Choroid plexus epithelial cell (primary cell): Measurements from ENCODE around the gene CDK5R2.

ENCODE experiments used
- DNase-seq: peaks from one replicate; pipeline ENCODE4 v3.0.0-alpha.2; 2010; ENCODE audit warnings: low read depth
- H3K4me3 ChIP-seq: 2 replicates; pipeline ENCODE4 v1.5.1; 2011; ENCODE audit warnings: low read depth, mild to moderate bottlenecking, control low read depth, low read length, moderate library complexity
- TF ChIP-seq, protein P1 (sequence below): conservative IDR thresholded peaks from 2 replicates; pipeline ENCODE4 v1.5.1; 2011; ENCODE audit warnings: low read depth, mild to moderate bottlenecking, control low read depth, inconsistent platforms, low read length, moderate library complexity

The CDK5R2 gene

DNA sequence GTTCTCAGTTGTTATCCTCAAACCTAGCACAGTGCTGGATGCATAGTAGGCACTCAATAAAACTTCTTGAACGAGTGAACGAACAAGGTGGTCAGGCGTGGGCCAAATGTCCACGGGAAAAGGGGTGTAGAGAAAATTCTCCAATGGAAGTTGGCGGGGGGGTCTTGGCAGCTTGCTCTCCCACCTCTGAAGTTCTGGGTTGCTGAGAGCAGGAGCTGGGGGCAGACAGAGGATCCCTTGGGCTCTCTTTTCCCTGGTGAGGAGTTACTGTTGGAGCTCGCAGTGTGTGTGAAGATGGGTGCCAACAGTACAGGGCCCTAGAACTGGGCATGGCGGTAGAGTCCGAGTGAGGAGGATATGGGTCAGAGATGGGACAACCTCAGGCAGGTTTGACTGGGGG, 36.1 kb downstream of the CDK5R2 start:
- no peak for DNase-seq
- no peak overlapping the region for H3K4me3 ChIP-seq
- TF ChIP-seq, protein P1, sequence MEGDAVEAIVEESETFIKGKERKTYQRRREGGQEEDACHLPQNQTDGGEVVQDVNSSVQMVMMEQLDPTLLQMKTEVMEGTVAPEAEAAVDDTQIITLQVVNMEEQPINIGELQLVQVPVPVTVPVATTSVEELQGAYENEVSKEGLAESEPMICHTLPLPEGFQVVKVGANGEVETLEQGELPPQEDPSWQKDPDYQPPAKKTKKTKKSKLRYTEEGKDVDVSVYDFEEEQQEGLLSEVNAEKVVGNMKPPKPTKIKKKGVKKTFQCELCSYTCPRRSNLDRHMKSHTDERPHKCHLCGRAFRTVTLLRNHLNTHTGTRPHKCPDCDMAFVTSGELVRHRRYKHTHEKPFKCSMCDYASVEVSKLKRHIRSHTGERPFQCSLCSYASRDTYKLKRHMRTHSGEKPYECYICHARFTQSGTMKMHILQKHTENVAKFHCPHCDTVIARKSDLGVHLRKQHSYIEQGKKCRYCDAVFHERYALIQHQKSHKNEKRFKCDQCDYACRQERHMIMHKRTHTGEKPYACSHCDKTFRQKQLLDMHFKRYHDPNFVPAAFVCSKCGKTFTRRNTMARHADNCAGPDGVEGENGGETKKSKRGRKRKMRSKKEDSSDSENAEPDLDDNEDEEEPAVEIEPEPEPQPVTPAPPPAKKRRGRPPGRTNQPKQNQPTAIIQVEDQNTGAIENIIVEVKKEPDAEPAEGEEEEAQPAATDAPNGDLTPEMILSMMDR: no peak

DNA sequence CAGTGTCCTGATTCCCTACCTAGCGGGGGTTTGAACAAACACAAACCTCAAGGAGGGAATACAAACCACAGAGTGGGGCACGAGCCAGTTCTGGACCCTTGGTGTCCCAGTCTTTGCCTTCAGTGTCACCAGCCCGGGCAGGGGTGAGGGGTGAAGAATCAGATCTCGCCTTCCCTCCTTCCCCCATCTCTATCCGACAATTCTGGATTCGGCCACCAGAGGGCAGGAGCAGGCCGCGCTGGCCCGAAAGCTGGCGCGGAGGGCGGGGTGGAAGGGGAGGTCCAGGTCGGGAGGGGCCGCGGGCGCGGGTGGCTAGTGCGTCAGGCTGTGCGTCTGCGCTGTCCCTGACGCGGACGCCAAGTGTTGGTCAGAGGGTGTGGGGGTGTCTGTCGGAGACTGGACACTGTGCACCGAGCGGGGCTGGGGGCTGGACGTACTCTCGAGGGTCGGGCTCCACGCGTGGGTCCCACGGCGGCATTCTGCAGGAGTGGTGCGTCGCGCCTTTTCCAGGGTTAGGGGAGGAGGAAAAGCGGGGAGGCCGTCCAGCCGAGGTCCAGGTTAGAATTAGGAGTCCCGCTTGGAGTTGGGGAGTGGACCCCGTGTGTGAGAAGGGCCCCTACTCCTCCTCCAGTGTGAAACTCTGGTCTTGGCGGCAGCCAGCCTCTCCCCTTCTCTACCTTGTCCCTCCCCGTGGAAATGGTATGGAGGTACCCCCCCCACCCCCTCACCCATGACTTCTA, 36.7 kb downstream of the CDK5R2 start:
- peak overlapping the region; percentile 30 for H3K4me3 ChIP-seq
- TF ChIP-seq, protein P1: peak; percentile 78
- DNase-seq: peak; percentile 65

DNA sequence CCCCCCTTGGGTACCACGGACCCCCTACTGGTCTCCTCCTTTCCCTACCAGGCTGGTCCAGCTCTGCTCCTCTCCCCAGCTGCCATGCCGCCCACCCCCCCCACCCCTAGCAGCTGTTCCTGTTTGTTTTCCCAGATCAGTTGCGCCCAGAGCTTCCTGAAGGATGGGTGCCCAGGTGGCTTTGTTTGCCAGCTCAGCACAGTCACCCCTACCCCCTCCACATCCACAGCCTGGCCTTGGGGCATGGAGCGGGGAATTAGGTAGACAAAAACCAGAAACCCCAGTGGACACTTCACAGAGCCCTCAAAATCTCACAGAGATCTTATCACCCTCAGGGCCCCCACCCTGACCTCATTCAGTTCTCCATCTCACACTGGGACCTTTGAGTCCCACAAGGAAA, 37.5 kb downstream of the CDK5R2 start:
- no peak for DNase-seq
- no peak overlapping the region for H3K4me3 ChIP-seq
- TF ChIP-seq, protein P1: no peak

DNA sequence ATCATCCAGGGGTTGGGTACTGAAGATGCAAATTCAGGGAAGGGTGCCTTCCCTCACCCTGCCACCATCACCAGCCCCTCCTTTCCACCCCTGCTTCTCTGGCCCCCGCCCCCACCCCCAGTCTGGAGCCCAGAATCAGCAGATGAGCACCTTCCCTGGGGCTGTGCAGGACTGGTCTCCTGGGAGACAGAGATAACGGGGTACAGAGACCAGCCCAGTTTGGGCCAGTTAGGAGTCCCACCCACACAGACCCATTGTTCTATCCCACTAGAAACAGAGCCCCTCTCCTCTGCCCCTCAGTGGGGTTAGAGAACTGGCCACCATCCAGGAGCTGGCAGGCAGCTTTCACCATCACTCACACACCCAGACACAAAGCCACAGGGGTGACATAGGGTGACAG, 38.3 kb downstream of the CDK5R2 start:
- TF ChIP-seq, protein P1: no peak
- DNase-seq: no peak
- no peak overlapping the region for H3K4me3 ChIP-seq

DNA sequence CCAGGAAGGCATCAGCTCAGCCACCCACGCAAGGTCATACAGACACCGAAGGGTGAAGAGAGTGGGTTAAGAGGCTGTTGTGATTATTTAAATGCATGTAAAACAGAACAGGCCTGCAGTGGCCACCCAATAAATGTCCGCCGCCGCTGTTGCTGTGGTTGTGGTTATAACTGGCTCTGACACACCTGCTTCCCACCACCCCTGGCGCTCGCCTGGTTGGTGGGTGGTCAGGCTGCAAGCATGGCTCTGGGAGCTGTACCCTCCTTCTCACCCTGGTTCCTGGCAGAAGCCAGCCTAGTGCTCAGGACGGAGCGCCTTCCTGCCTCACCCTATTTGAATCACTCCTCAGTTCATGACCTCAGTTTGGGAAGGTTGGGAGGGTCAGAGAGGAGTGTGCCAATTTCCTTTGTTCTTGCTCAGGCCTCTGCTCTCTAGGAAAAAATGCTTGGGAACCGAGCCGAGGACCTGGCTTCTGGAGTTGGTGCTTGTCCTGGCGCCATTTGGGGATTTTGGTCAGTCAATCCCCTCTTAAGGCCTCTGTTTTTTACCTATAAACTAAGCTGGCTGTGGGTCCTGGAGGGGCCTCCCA, 39.0 kb downstream of the CDK5R2 start:
- TF ChIP-seq, protein P1: no peak
- no peak overlapping the region for H3K4me3 ChIP-seq
- no peak for DNase-seq

DNA sequence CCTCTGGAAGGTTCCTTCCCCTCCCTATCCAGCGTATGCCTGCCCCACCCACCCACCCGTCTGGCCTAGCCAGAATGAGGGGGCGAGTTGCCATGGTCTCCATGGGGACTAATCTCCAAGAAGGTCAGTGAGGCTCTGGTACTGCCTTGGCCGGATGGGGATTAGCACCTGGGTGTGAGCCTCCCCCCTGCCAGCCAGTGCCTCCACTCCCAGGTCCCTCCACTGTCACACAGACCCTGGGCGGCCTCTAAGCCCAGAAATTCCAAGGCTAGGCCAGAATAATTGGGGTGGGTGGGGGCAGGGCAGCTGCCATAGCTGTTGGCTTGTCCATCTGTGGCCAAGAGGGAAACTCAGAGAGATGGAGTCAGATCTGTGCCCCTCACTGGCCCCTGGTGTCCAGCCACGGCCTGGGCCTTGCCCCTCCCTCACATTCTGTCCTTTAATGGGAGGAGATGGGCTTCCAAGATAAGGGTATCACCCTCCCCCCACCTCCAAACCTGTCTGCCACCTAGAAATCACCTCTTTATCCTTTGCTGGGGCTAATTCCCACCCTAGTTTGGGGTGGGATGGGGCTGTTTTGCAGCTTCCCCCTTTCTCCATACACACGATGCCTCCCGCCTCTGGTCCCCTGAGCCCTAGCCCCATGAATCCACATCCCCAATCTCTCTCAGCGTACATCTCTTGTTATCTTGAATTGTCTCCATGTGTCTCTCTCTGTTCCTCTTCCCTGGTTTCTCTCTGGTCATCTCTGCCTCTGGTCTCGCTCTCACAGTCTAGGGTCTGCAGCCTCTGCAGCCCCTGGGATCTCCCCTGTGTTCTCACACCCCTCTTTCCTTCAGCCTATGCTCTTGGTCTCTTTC, 39.8 kb downstream of the CDK5R2 start:
- TF ChIP-seq, protein P1: no peak
- H3K4me3 ChIP-seq: no peak overlapping the region
- DNase-seq: no peak
